Heart left ventricle (tissue), 16 donors: ENCODE results near the gene ALK. TPM values are rescaled to one million over a fixed set of nuclear protein-coding genes. Genes with fewer than 3 reads are reported as not detected.

ENCODE experiments used
- ATAC-seq, 4 donors: fragments of 200-7000 bp; cut with Tn5 transposase; one replicate each; pipeline ENCODE4 v1.9.1; 2020 to 2022; ENCODE audit warnings: moderate library complexity in 4 of 4, mild to moderate bottlenecking in 3 of 4, moderate number of reproducible peaks in 1 of 4
- DNase-seq, 5 donors: peaks; one replicate each; pipeline ENCODE4 v3.0.0-alpha.2; 2020
- H3K27ac ChIP-seq, 12 donors: fragments of 200-600 bp; sonication (generic) in 4 of 12; one replicate each; pipeline versions ENCODE4 v1.5.0 to v1.8.0; 2016 to 2022; ENCODE audit warnings: mild to moderate bottlenecking in 2 of 12
- H3K27me3 ChIP-seq, 9 donors: fragments of 200-600 bp; sonication (generic) in 2 of 9; one replicate each; pipeline versions ENCODE4 v1.5.1 to v1.8.0; 2016 to 2022; ENCODE audit warnings: mild to moderate bottlenecking in 3 of 9
- H3K36me3 ChIP-seq, 9 donors: fragments of 200-600 bp; sonication (generic) in 2 of 9; one replicate each; pipeline versions ENCODE4 v1.5.0 to v1.8.0; 2018 to 2022; ENCODE audit warnings: mild to moderate bottlenecking in 2 of 9
- H3K4me1 ChIP-seq, 12 donors: fragments of 200-600 bp; sonication (generic) in 4 of 12; one replicate each; pipeline versions ENCODE4 v1.5.0 to v1.8.0; 2016 to 2022; ENCODE audit warnings: mild to moderate bottlenecking in 3 of 12
- H3K4me3 ChIP-seq, 12 donors: fragments of 200-600 bp; sonication (generic) in 4 of 12; one replicate each; pipeline versions ENCODE4 v1.5.0 to v1.8.0; 2017 to 2022; ENCODE audit warnings: mild to moderate bottlenecking in 9 of 12, moderate library complexity in 4 of 12
- H3K9me3 ChIP-seq, 12 donors: fragments of 200-600 bp; sonication (generic) in 4 of 12; one replicate each; pipeline versions ENCODE4 v1.5.0 to v1.8.0; 2016 to 2022; ENCODE audit warnings: mild to moderate bottlenecking in 1 of 12
- CTCF ChIP-seq, 12 donors: fragments of 200-600 bp; sonication (generic) in 4 of 12; IDR thresholded peaks; one replicate each; pipeline versions ENCODE4 v1.5.0 to v1.8.0; 2018 to 2022; ENCODE audit warnings: antibody characterized with exemption in 12 of 12, mild to moderate bottlenecking in 5 of 12
- POLR2A ChIP-seq, 2 donors: fragments of 450-650 bp; IDR thresholded peaks; one replicate each; pipeline ENCODE4 v1.6.1; 2017; ENCODE audit warnings: antibody characterized with exemption in 2 of 2, mild to moderate bottlenecking in 2 of 2, moderate library complexity in 2 of 2
- WGBS, 4 donors: extraction: QIAGEN DNeasy Blood & Tissue Kit in 2 of 4; methylation state at CpG; one replicate each; pipeline versions ENCODE4 v1.1.5 to v1.1.7; 2013 to 2018; 5-methylcytosine and 5-hydroxymethylcytosine counted together
- intact Hi-C, 10 donors: fragments of 100-400 bp; cut with DNase I; formaldehyde crosslinking; loops; one replicate each; pipeline versions ENCODE4 v1.11.1 to v1.14.2; 2022
- polyA plus RNA-seq, 2 donors: library from polyadenylated mRNA; stranded (reverse); fragments of 200-250 nt; gene quantifications; one replicate each; pipeline ENCODE4 v1.2.3, GENCODE V29; 2013
- total RNA-seq, 9 donors: library from RNA; depleted of rRNA in 2 of 9; stranded (reverse); fragments of >200 nt in 2 of 9; fragmentation: NEBNext Ultra II Directional in 3 of 9; extraction: Animal tissue kit (Norgen Biotek cat#: 25700) in 3 of 9; gene quantifications; one replicate each; pipeline versions ENCODE4 v1.1.0 to v1.2.4, GENCODE V29; 2016 to 2023
- donor health status: ischemic (EF 13 %, LVEDD 7.1; RV severe dilation, severe dysfunction).
- donor health status: healthy with polysubstance abuse.
- donor health status: DM: no; HTN: yes; CAD: no.
- donor health status: DM: no; HTN: no; CAD: no.
- donor health status: ischemic (EF 25% LVEDD 6.9; RV normal size, moderate dysfunction).
- donor health status: ischemic (EF 25% LVEDD 5.7; RV mildly dilated, moderate dysfunction).
- donor health status: healthy.
- donor health status: DM: yes; HTN: yes; CAD: no.
- donor health status: ischemic (EF 35%, LVEDD 5.7; RV mildly dilated, moderate dysfunction).
- donor health status: nonischemic (EF 11% LVEDD 7.7; RV severe dilation, severe dysfunction).
- donor health status: DM: yes; HTN: yes; CAD: no.
- donor health status: PGD.
- donor health status: ischemic (EF 29% LVEDD 5.4; RV normal size, mild dysfunction).
- donor health status: nonischemic (EF 23%, LVEDD 6.1; RV moderate dilation, normal function).

ALK gene
- total and polyA plus RNA-seq, 11 donors, result 0.05 to 0.50 (median 0.13) TPM; not detected in 5

GRCh38 chr2:29874745-29875144, 46.6 kb downstream of the ALK start:
- Histone ChIP-seq H3K27ac (no peak overlapping the region), H3K4me3 (no peak overlapping the region), H3K27me3 (peaks cover 0 to 11% (median 0%) of the 10 kb centered on the region in 9 donors), H3K36me3 (no peaks in the 10 kb centered on the region), H3K4me1 (no peaks in the 10 kb centered on the region), H3K9me3 (no peaks in the 10 kb centered on the region)
- TF ChIP-seq CTCF (IDR thresholded peaks at IDR 0.05) (no peak), POLR2A (IDR thresholded peaks at IDR 0.05) (no peak)
- DNase-seq (no peak), ATAC-seq (no peak)
- WGBS, 4 donors, result 49 to 63% (median 52%) methylated on average over 2 of the region's 2 CpGs
- intact Hi-C loops, result no loop called here

GRCh38 chr2:29872870-29873269, 48.5 kb downstream of the ALK start:
- ATAC-seq, result no peak
- intact Hi-C loops, result no loop called here
- peaks cover 0 to 5% (median 0%) of the 10 kb centered on the region in 9 donors for H3K27me3 ChIP-seq
- TF ChIP-seq CTCF (IDR thresholded peaks at IDR 0.05) (no peak), POLR2A (IDR thresholded peaks at IDR 0.05) (no peak)
- no peak for DNase-seq
- H3K27ac ChIP-seq, result no peak overlapping the region
- H3K4me1 ChIP-seq, result no peaks in the 10 kb centered on the region
- 59 to 88% (median 78%) methylated on average over 1 of the region's 1 CpG for WGBS, 4 donors
- no peak overlapping the region for H3K4me3 ChIP-seq
- no peaks in the 10 kb centered on the region for H3K9me3 ChIP-seq
- no peaks in the 10 kb centered on the region for H3K36me3 ChIP-seq

- DNase-seq (no peak), ATAC-seq (no peak)
- H3K4me1 ChIP-seq, result no peaks in the 10 kb centered on the region
- no peak for TF ChIP-seq CTCF (IDR thresholded peaks at IDR 0.05)
- no peak for TF ChIP-seq POLR2A (IDR thresholded peaks at IDR 0.05)
- intact Hi-C loops, result no loop called here
- H3K27ac ChIP-seq, result no peak overlapping the region
- H3K36me3 ChIP-seq, result no peaks in the 10 kb centered on the region
- WGBS, 4 donors, result 84 to 89% (median 86%) methylated on average over 2 of the region's 2 CpGs
- no peak overlapping the region for H3K4me3 ChIP-seq
- H3K9me3 ChIP-seq, result no peaks in the 10 kb centered on the region
- peaks cover 0 to 5% (median 0%) of the 10 kb centered on the region in 9 donors for H3K27me3 ChIP-seq
Measured at GRCh38 chr2:29871541-29871940, 49.8 kb downstream of the ALK start.

- Histone ChIP-seq H3K4me1 (no peaks in the 10 kb centered on the region), H3K4me3 (no peak overlapping the region), H3K27me3 (peaks cover 0 to 11% (median 0%) of the 10 kb centered on the region in 9 donors), H3K9me3 (no peaks in the 10 kb centered on the region), H3K27ac (no peak overlapping the region), H3K36me3 (no peaks in the 10 kb centered on the region)
- TF ChIP-seq CTCF (IDR thresholded peaks at IDR 0.05) (no peak), POLR2A (IDR thresholded peaks at IDR 0.05) (no peak)
- DNase-seq (no peak), ATAC-seq (no peak)
- 89 to 92% (median 90%) methylated on average over 1 of the region's 1 CpG for WGBS, 4 donors
- intact Hi-C loops, result no loop called here
Measured at GRCh38 chr2:29865512-29865911, 55.9 kb downstream of the ALK start.
